Stimulated activated CD4-positive, alpha-beta T cell treated with anti-CD3 and anti-CD28 coated beads, Interleukin-2, amount 100 ng/mL, for 48 hours (primary cell): ENCODE results near the gene LRPAP1.
"Not testable (repeated sequence)": the region's sequence is repeated elsewhere in the genome, so short reads cannot be mapped to it uniquely, and the experiment has no call there.

ENCODE experiments used
- DNase-seq, 2 donors: peaks; one replicate each; pipeline ENCODE4 v3.0.0-alpha.2; 2020

LRPAP1 gene, protein sequence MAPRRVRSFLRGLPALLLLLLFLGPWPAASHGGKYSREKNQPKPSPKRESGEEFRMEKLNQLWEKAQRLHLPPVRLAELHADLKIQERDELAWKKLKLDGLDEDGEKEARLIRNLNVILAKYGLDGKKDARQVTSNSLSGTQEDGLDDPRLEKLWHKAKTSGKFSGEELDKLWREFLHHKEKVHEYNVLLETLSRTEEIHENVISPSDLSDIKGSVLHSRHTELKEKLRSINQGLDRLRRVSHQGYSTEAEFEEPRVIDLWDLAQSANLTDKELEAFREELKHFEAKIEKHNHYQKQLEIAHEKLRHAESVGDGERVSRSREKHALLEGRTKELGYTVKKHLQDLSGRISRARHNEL

DNA sequence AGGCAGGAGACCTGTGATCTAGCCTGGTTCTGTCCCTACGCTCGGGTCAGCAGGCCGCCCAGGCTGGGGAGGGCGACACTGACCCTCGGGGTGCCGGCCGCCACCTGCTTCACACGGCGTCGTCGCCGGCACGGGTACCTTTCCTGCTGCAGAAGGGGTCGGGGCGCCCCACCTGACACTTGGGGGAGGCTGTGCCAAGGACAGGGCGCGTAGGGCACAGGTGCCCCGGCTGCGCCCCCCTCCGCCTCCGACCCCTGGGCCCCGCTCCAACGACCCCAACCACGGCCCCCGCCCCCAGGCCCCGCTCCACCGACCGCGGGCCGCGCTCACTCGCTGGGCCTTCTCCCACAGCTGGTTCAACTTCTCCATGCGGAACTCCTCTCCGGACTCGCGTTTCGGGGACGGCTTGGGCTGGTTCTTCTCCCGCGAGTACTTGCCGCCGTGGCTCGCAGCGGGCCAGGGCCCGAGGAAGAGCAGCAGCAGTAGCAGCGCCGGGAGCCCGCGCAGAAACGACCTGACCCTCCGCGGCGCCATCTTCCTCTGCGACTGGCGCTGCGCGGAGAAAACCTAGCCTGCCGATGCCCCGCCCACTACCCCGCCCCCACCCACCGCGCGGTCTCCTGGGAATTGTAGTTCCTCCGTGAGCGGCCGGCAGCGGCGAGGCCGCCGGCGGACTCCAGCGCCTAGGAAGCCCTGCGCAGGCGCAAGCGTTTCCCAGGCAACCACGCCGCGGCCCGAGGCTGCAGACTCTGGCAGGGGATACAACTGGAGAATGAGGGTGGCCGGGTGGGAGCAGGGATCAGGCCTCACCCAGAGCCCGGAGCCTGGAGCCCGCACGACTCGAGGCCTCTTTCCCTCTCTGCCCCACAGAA, at the start of gene LRPAP1:
Gene LRPAP1 (minus strand): TSS at position 544 of the 872 bp plus-strand sequence. CDS start 10 bp downstream, at position 534.
- peak; percentile 81 to 83 for DNase-seq

DNA sequence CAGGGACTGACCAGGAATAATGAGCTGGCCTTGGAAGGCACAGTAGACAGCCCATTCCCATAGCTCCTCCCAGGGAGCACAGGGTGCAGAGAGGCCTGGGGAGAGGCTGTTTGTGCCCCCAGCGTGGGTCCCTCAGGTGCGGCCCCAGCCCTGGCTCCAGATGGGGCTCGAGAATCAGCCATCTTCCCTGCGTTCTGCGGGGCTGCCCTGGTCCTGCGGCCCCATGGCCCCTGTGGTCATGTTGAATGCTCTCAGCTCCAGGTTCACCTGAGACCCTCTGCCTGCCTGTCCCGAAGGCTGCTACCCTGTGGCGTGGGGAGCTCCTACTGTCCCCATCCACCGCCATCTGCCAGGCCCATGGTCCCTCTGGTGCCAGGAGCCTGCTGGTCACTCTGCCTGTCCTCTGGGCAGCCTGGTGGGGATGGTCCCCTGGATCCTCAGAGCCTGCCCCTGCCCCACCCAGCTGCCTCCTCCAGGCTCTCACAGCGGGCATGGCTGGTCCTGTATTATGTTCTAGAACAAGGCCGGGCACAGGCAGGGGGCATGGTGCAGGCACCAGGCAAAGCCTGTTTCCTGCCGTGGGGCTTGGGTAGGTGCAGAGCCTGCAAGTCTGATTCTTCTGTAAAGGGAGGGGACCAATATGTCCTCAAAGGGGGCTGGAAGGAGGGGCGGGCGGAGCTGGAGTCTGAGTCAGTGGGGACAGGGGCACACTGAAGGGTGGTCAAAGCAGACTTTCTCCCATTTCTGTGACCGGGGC, 49.3 kb upstream of the LRPAP1 start:
- not testable (repeated sequence) for DNase-seq

DNA sequence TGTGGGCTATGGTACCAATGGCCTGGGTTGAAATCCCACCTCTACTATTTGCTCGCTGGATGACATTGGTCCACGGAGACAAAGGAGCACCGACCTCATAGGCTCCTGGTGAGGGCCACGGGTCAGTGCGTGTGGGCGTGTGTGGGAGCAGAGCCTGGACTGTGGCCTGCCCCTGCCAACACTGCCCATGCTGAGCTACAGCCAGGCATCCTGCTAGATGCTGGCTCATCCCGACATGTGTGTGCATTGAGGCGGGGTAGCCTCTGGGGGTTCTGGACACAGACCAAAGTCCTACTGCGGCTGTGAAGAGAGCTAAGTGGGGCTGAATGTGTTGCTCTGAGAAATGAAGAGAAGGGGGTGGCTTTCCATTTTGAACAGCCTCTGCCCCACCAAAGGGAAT, 48.6 kb upstream of the LRPAP1 start:
- DNase-seq, result not testable (repeated sequence)

DNA sequence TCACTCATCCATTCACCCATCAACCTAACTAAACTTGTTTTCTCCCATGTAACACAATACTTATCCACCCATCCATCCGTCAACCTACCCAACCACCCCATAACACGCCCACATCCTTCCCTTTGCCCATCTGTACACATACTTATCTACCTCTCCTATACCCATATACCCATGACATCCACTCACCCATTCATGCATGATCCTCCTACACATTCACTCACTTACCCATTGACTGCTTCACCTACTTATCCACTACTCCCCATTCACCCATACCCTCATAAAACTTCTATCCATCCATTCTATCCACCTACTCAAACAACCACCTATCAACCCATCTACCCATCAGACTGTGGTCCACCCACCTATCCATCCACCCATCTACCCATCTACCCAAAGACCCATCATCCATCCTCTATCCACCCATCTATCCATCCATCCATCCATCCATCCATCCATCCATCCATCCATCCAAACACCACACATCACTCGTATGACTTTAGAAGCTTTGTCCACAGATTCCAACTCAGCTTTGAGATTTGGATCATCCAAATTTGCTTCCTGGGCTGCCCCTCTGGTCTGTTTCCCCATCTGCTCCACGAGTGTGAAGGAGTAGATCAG, 46.4 kb upstream of the LRPAP1 start:
- not testable (repeated sequence) for DNase-seq

DNA sequence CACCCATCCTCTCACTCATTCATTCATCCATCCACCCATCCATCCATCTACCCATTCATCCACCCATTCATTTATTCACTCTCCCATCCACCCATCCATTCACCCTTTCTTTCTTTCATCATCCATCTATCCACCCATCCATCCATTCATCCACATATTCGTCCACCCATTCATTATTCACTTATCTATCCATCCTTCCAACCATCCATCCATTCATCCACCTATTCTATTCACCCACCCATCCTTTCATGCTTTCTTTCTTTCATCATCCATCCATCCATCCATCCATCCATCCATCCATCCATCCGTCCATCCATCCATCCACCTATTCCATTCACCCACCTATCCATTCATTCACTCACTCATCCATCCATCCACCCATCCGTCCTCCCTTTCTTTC, 45.8 kb upstream of the LRPAP1 start:
- DNase-seq, result not testable (repeated sequence)

DNA sequence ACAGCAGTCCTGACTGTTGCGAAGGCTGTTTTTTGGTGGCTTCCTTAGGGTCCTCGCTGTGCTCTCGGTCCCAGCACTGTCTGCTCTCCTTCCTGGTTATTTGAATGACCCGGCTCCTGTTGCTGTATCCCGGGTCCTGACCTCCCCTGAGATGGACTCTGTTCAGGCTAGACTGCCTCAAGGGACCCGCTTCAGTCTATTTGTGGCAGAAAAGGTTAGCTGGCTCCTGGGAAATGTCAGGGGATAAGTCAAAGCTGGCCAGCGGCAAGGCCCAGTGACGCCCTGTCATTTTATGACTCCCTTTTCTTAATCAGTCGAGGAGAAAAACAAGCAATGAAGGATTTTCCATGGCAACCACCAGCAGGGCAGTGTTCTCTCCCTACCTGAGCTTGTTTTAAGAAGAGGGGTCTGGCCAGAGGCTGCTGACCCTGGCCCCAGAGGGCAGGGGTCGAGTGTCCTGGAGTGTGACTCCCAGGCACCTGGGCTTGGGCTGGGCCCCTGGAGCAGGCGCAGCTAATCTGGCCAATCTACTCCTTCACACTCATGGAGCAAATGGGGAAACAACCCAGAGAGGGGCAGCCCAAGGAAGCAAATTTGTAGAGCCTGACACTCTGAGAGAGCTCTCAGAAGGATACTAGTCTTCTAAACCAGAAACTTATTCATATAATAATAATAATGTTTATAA, 45.1 kb upstream of the LRPAP1 start:
- not testable (repeated sequence) for DNase-seq

DNA sequence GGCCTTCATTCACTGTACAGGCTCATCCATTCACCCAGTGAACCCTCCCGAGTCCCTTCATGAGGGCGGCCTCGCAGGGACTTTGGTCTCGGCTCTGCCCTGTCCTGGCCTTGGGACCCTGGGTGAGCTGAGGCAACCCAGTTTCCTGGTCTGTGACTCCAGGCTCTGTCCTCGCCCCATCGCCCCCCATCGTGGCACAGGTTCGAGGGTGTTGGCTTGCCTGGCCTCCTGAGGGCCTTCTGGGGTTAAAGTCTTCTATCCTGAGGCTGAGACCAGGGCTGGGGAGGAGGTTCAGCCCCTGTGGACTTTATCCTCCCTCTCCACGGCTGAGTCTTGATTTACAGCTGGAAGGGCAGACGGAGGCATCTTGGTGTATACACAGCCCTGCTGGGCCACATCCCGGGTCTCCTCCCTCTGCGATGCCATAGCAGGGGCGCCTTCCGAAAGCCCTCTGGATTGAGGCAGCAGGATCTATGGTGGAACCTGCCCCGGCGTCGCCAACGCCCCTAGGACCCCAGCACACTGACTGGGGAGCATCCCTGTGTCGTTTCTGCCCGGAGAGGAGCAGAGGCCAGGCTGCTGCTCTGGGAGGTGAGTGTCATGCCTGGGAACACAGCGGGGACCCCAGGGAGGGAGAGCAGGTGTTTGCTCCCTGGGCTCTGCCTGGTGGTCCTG, 44.4 kb upstream of the LRPAP1 start:
- DNase-seq, result not testable (repeated sequence)

DNA sequence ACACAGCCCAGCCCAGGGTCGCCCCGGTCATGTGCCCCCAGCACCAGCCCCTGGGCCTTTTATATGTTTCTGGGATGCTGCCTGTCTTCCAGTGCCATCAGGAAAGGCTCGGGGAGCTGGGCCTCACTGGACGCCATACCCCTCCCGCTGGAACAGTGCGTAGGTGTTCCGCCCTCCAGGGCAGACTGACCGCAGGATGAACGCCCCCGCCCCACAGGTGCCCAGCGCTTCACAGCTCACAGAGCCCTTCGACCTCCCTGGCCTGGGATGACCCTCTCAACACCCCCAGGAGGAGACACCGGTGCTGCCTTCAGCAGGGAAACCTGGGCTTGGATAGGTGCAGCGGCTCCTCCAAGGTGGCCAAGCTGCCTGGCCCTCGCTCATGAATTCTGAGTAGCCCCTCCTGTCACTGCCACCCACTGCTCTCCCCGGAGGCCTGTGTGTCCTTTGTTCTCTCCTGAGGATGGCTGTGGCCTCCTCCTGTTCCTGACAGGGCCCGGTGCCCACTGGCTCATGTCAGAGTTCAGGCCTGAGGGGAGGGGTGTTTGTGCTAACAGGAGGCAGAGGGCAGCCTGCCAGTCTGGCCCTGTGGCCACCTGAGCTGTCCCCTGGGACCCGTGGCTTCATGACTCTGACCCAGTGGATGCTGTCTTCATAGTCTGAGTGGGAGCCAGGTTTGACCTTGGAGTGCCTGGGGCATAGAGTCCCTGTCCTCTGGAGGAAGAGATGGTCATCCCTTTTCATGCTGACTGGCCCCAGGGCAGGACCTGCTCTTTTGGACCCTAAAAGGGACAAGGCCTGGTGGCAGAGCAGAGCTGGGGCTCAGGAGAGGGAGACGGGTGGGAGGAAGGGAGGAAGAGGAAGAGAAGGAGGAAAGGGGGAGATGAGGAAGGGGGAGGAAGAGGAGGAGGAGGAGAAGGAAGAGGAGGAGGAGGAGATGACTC, 43.5 kb upstream of the LRPAP1 start:
- DNase-seq, result not testable (repeated sequence)

DNA sequence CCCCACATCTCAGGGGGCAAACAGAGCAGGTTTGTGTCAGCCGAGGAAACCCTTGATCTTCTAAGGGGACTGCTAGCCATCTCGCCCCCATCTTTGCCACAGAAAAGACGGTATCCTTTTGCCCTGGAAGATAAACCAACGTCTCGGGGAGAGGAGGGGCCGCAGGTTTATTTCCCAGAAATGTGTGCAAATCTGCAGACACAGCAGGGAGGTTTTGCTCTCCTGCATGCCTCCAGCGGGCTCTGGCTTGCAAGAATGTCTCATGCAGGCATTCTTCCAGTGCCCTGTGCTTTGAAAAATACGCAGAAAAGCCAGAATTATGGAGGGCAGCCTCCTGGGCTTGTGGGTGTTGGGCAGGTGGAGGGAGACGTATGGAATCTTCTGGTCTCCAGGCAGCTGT, 42.6 kb upstream of the LRPAP1 start:
- not testable (repeated sequence) for DNase-seq

DNA sequence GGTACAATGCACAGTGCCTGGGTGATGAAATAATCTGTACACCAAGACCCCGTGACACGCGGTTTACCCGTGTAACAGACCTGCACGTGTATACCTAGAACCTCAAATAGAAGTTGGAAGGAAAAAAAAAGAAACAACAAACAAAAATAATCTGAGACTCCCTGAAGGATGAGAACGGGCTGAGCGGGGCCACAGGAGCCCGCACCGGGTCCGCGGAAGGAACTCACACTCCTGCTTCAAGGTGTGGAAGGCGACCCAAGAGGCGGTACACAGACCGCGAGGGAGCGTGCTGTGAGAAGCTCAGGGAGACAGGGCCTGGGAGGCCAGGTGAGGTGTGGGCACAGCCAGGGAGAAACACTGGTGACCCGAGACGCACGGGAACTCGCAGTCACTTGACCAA, 42.1 kb upstream of the LRPAP1 start:
- DNase-seq, result not testable (repeated sequence)

DNA sequence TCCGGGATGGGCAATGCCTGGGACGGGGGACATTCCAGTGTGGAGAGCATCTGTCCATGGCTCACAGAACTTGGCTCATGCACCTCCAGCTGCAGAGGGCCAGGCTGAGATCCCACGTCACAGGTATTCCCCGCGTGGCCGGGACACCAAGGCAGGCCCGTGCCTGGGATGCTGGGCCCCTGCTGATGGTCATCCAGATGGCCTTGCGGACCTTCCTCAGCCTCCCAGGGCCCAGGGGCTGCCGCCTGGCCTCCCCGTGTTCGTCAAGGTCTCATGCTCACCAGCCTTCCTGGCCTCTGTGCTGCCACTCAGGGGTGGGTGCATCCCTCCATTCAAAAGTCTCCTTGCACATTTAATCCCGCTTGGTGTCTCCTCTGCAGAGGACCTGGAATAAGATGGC, 40.9 kb upstream of the LRPAP1 start:
- no peak for DNase-seq

DNA sequence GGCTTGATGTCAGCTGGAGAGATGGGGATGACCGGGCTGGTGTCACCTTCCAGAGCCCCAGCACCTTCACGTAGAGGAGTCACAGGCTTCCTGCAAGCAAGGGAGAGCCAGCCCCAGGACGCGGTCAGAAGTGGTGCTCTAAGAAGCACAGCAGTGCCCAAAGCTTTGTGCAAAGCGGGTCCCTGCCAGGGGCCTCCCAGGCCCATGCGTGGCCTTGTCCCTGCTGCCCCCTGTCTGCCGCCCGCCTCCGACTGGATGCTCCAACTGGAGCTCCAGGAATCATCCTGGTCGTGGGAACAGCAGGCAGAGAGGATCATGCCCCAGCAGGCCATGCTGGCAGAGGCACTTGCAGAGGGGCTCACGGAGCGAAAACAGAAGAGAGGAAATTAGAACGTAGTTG, 40.1 kb upstream of the LRPAP1 start:
- DNase-seq, result no peak

DNA sequence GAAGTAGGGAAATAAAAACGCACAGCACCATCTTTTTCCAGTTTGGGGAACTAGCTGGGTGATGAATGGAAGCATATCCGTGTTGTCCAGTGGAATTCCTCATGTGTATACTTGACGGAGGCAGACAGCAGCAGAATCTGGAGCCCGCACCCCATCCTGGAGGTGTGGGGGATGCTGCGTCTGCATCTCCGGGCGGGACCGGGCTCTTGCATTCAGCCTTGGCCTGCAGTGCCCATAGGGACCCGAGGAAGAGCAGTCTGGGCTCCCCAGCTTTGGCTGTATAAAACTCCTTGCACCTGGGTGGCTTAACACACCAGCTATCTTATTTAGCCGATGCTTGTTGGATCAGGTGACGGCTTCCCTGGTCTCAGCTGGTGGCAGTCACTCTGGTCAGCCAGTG, 39.7 kb upstream of the LRPAP1 start:
- DNase-seq, result no peak

DNA sequence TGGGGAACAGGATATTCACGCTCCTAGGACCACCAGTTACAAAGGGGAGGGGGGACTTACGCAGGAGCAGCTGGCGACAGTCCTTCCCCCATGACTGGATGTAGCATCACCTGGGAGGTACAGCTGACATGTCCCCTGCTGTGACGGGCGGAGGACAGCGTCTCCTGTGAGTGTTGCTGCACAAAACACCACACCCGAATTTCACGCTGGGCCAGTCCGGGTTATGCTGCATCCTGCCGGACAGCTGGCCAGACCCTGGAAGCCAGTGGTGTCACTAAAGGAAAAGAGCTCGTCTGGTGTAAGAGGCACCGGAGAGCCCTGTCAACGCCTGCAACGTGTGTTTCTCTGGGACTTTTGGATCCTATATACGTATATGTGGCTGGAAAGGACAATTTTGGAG, 38.7 kb upstream of the LRPAP1 start:
- not testable (repeated sequence) for DNase-seq

DNA sequence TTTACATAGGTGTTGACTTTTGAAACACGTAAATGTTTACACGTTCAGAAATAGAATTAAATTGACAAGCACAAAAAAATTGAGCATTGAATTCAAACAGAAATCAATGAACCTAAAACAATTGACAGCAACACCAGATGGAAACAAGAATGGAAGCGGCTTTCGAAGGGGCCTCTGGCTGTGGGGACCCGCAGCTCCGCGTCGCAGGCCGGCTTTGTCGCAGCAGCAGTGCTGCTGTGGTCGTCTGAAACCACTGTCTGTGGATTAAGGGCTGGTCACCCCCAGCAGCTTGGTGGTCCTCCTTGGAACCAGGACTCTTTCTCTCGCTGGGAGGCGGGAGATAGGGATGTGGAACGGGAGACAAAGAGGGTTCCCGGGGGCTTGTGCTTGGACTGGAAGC, 37.4 kb upstream of the LRPAP1 start:
- not testable (repeated sequence) for DNase-seq

DNA sequence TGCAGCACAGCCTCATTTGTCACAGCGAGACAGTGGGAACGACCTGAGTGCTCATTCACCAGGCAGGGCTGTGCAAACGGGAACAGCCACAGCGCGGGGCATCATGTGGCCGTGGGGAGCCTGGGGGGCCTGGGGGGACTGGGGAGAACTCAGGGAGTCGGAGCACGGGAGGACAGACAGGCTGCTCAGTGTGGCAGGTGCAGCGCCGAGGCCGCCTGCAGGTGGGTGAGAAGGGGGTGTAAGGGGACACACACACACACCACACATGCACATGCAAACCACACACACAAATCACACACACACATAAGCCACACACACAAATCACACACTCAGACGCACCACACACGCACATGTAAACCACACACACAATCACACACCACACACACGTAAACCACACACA, 34.5 kb upstream of the LRPAP1 start:
- DNase-seq, result not testable (repeated sequence)

DNA sequence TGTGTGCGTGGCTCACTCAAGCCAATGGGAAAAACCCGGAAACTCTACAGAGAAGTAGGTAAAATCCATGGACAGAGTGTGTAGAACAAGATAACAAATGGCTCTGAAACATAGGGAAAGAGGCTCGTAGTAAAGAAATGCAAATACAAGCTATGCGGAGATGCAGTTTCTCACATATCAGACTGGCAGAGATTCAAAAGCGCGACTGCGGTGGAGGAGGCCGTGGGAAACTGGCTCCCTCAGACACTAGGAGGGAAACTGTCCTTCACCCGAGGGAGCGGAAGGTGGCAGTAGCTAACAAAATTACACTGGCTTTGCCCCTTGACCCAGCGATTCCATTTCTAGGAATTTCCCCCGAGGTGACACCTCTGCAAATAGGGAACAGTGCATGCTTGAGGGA, 34.1 kb upstream of the LRPAP1 start:
- DNase-seq, result not testable (repeated sequence)

DNA sequence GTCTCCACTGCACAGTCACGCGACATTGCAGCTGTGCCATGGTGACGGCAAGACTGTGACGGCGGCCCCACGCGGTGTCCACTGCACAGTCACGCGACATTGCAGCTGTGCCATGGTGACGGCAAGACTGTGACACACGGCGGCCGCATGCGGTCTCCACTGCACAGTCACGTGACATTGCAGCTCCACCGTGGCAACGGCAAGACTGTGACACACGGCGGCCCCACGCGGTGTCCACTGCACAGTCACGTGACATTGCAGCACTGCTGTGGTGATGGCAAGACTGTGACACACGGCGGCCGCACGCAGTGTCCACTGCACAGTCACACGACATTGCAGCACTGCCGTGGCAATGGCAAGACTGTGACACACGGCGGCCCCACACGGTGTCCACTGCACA, 32.7 kb upstream of the LRPAP1 start:
- not testable (repeated sequence) for DNase-seq

DNA sequence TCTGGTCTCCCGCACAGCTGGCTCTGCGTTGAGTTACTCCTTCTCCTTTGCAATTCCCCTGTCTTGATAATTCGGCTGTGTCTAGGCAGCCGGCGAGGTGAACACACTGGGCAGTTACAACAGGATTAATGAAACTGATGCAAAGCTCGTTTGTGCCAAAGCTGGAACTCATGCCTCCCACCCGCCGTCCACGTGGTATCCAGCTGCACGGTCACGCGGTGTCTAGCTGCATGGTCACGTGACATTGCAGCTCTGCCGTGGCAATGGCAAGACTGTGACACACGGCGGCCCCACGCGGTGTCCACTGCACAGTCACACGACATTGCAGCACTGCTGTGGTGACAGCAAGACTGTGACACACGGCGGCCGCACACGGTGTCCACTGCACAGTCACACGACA, 31.2 kb upstream of the LRPAP1 start:
- no peak for DNase-seq

DNA sequence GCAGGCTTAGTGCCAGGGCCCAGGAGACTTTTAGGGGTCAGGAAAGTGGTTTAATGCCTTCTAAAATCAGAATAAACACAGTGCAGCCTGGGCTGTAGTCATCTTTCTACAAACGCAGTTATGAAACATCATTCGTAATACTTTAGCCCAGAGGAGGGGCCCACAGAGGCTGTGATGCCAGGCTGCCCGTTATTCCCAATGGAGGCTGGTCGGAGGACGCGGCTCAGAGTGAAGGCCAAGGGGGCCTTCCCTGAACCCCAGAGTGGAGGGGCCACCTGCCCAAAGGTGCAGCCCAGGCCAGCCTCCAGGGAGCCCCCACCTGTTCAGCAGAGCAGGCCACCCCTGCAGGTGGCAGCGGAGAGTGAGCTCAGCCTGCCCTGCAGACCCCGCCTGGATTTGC, 29.9 kb upstream of the LRPAP1 start:
- DNase-seq, result not testable (repeated sequence)
